ENCODE results near the gene KRT23. TPM values are rescaled to one million over a fixed set of nuclear protein-coding genes. Genes with fewer than 3 reads are reported as not detected.

Gene KRT23
- total RNA-seq, result under 1 TPM in 3 of 10 donors, not detected in 7; 0.19 to 0.25 (median 0.23) TPM
- under 1 TPM in 1 of 2 donors, not detected in 1; 0.01 TPM for polyA plus RNA-seq
- long read RNA-seq, donor 1, result 0 reads
- long read RNA-seq, donor 2, result 0 reads
- long read RNA-seq, donor 3, result 0 reads

GRCh38 chr17:40937384-40937819 is at the start of gene KRT23:
Gene KRT23 (minus strand): TSS chr17:40937646. CDS start chr17:40936603, 1,043 bp downstream.
- intact Hi-C loops (cut with DNase I), result no loop called here
- ATAC-seq (no peak), DNase-seq (no peak)
- H3K4me3 ChIP-seq, result no peak within 1 kb of the TSS
- no peaks in the 10 kb centered on the region for H3K4me1 ChIP-seq
- no peaks in the 10 kb centered on the region for H3K36me3 ChIP-seq
- H3K27me3 ChIP-seq, result peaks cover 0 to 37% (median 11%) of the 10 kb centered on the region in 7 donors
- TF ChIP-seq CTCF (IDR thresholded peaks at IDR 0.05), result no peak
- no peaks in the 10 kb centered on the region for H3K9me3 ChIP-seq
- WGBS, 2 donors, result 35 to 39% methylated on average over 9 of the region's 9 CpGs
- H3K27ac ChIP-seq, result no peak within 1 kb of the TSS

GRCh38 chr17:40986920-40987319 is 49.5 kb upstream of the KRT23 start:
- 58 to 59% methylated on average over 8 of the region's 8 CpGs for WGBS, 2 donors
- H3K27me3 ChIP-seq, result peaks cover 0 to 51% (median 16%) of the 10 kb centered on the region in 7 donors

GRCh38 chr17:40984226-40984625 is 46.8 kb upstream of the KRT23 start, which contains the start of gene KRT40:
Gene KRT40 (minus strand): TSS chr17:40984326. CDS start chr17:40984273, 53 bp downstream.
- H3K4me1 ChIP-seq, result peaks cover 0 to 7% (median 0%) of the 10 kb centered on the region in 9 donors
- no peaks in the 10 kb centered on the region for H3K9me3 ChIP-seq
- peaks cover 0 to 44% (median 17%) of the 10 kb centered on the region in 7 donors for H3K27me3 ChIP-seq
- H3K4me3 ChIP-seq, result no peak within 1 kb of the TSS
- DNase-seq (no peak), ATAC-seq (no peak)
- no peaks in the 10 kb centered on the region for H3K36me3 ChIP-seq
- H3K27ac ChIP-seq, result no peak within 1 kb of the TSS
- 67 to 71% methylated on average over 3 of the region's 3 CpGs for WGBS, 2 donors
- intact Hi-C loops (cut with DNase I), result no loop called here
- TF ChIP-seq CTCF (IDR thresholded peaks at IDR 0.05), result no peak

More at GRCh38 chr17:40986920-40987319, 49.5 kb upstream of the KRT23 start:
- Histone ChIP-seq H3K27ac (no peak overlapping the region), H3K4me1 (no peaks in the 10 kb centered on the region), H3K4me3 (no peak overlapping the region), H3K9me3 (peaks cover 0 to 7% (median 0%) of the 10 kb centered on the region in 11 donors), H3K36me3 (no peaks in the 10 kb centered on the region)
- no peak for TF ChIP-seq CTCF (IDR thresholded peaks at IDR 0.05)
- intact Hi-C loops (cut with DNase I), result no loop called here
- DNase-seq, result no peak
- ATAC-seq, result no peak

GRCh38 chr17:40981115-40981514 is 43.7 kb upstream of the KRT23 start:
- Histone ChIP-seq H3K27me3 (peaks cover 0 to 47% (median 18%) of the 10 kb centered on the region in 7 donors), H3K4me3 (no peak overlapping the region), H3K4me1 (peaks cover 0 to 7% (median 0%) of the 10 kb centered on the region in 9 donors), H3K27ac (no peak overlapping the region), H3K36me3 (no peaks in the 10 kb centered on the region), H3K9me3 (no peaks in the 10 kb centered on the region)
- ATAC-seq (no peak), DNase-seq (no peak)
- TF ChIP-seq CTCF (IDR thresholded peaks at IDR 0.05), result no peak
- intact Hi-C loops (cut with DNase I), result no loop called here
- 51 to 53% methylated on average over 5 of the region's 5 CpGs for WGBS, 2 donors

Measured in heart right ventricle (tissue), 16 donors.